ENCODE results near the gene SLC26A4. TPM values are rescaled to one million over a fixed set of nuclear protein-coding genes. Genes with fewer than 3 reads are reported as not detected.
A peak's percentile ranks its signal among the peaks of the same experiment; 100 is the strongest.

The SLC26A4 gene
- total and polyA plus RNA-seq, 10 of the 15 experiments (the other 5 are each of a cell fraction or from before 2014, with no cell fraction given): 0.01 to 0.18 (median 0.08) TPM; not detected in 5

DNA sequence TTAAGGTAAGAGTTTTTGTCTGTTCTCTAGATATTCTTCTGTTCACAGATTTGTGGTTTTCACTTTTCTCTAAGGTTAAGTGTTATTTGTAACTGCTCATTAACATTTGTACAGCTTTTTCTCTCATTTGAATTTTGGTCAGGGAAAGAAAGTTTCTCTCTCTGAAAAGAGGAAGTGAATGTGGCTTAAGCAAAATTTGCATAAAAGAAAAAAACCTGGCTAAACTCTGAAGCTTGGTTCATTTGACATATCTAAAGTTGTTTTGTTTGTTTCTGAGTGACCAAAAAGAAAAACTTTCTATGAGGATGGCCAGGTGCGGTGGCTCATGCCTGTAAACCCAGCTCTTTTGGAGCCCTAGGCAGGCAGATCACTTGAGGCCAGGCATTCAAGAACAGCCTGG, 22.0 kb upstream of the SLC26A4 start (continued):
- TF ChIP-seq ZNF274 (IDR thresholded peaks at IDR 0.05; ENCODE audit: insufficient read depth, insufficient read length) (no peak), STAT3 (IDR thresholded peaks at IDR 0.05; ENCODE audit: low read depth, low read length) (0 out of 2 replicates have a peak, but pooled peaks have one; percentile 31), RBBP5 (conservative IDR thresholded peaks at IDR 0.05) (no peak), ATF7 (IDR thresholded peaks at IDR 0.05; ENCODE audit: low read depth) (no peak), ETV6 (conservative IDR thresholded peaks at IDR 0.05 in 1 of 2, IDR thresholded peaks at IDR 0.05 in 1 of 2; ENCODE audit: borderline replicate concordance in 1 of 2, low read depth in 1 of 2) (no peak), JUNB (IDR thresholded peaks at IDR 0.05) (no peak), GATAD2B (conservative IDR thresholded peaks at IDR 0.05; ENCODE audit: low read depth) (no peak), CREM (IDR thresholded peaks at IDR 0.05; ENCODE audit: low read depth) (no peak), TARDBP (IDR thresholded peaks at IDR 0.05; ENCODE audit: borderline replicate concordance) (no peak), SKIL (IDR thresholded peaks at IDR 0.05; ENCODE audit: low read depth, poor library complexity, severe bottlenecking) (peak; percentile 71), SIN3A (IDR thresholded peaks at IDR 0.05; ENCODE audit: low read depth, low read length) (no peak), YBX1 (IDR thresholded peaks at IDR 0.05) (no peak), SRF (IDR thresholded peaks at IDR 0.05; ENCODE audit: low read depth in 2 of 2, low read length in 2 of 2) (no peak), CEBPZ (IDR thresholded peaks at IDR 0.05; ENCODE audit: low read depth, low read length) (no peak), CHD2 (IDR thresholded peaks at IDR 0.05; ENCODE audit: borderline replicate concordance, low read depth, low read length) (no peak), ZNF384 (IDR thresholded peaks at IDR 0.05; ENCODE audit: borderline replicate concordance, low read depth, low read length) (peak; percentile 96), RELB (IDR thresholded peaks at IDR 0.05; ENCODE audit: low read depth) (peak; percentile 55; the same call in 1 of the 2 replicates)
- TF ChIP-seq, protein P1, sequence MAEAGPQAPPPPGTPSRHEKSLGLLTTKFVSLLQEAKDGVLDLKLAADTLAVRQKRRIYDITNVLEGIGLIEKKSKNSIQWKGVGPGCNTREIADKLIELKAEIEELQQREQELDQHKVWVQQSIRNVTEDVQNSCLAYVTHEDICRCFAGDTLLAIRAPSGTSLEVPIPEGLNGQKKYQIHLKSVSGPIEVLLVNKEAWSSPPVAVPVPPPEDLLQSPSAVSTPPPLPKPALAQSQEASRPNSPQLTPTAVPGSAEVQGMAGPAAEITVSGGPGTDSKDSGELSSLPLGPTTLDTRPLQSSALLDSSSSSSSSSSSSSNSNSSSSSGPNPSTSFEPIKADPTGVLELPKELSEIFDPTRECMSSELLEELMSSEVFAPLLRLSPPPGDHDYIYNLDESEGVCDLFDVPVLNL (IDR thresholded peaks at IDR 0.05; ENCODE audit: low read depth, low read length): no peak
- TF ChIP-seq, protein P2, sequence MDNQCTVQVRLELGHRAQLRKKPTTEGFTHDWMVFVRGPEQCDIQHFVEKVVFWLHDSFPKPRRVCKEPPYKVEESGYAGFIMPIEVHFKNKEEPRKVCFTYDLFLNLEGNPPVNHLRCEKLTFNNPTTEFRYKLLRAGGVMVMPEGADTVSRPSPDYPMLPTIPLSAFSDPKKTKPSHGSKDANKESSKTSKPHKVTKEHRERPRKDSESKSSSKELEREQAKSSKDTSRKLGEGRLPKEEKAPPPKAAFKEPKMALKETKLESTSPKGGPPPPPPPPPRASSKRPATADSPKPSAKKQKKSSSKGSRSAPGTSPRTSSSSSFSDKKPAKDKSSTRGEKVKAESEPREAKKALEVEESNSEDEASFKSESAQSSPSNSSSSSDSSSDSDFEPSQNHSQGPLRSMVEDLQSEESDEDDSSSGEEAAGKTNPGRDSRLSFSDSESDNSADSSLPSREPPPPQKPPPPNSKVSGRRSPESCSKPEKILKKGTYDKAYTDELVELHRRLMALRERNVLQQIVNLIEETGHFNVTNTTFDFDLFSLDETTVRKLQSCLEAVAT (IDR thresholded peaks at IDR 0.05): no peak
